Nephron (organoid): ENCODE data around the gene COLGALT1.

Experiments
- H3K27ac Mint-ChIP-seq, 3 experiments: 2 replicates each; pipeline ENCODE4 v1.8.0; 2020; ENCODE audit warnings: mixed read lengths in 3 of 3, mild to moderate bottlenecking in 2 of 3, moderate library complexity in 1 of 3
- H3K27me3 Mint-ChIP-seq: 2 replicates; pipeline ENCODE4 v1.8.0; 2021; ENCODE audit warnings: low read depth, mild to moderate bottlenecking, moderate library complexity, mixed read lengths
- H3K36me3 Mint-ChIP-seq: 2 replicates; pipeline ENCODE4 v1.8.0; 2020; ENCODE audit warnings: low read depth, mixed read lengths
- H3K4me1 Mint-ChIP-seq: 2 replicates; pipeline ENCODE4 v1.8.0; 2020; ENCODE audit warnings: mixed read lengths
- H3K4me3 Mint-ChIP-seq, 3 experiments: 2 replicates each; pipeline ENCODE4 v1.8.0; 2020; ENCODE audit warnings: mild to moderate bottlenecking in 3 of 3, mixed read lengths in 3 of 3, moderate library complexity in 2 of 3
- H3K9me3 Mint-ChIP-seq: 2 replicates; pipeline ENCODE4 v1.8.0; 2020; ENCODE audit warnings: mixed read lengths
- TF ChIP-seq, protein P1 (sequence below), 3 experiments: fragments of 200-600 bp; sonication (generic); IDR thresholded peaks; one replicate each; pipeline ENCODE4 v1.5.0; 2021; ENCODE audit warnings: antibody characterized with exemption in 3 of 3; ENCODE audit not compliant: unreplicated experiment in 3 of 3

COLGALT1 gene

DNA sequence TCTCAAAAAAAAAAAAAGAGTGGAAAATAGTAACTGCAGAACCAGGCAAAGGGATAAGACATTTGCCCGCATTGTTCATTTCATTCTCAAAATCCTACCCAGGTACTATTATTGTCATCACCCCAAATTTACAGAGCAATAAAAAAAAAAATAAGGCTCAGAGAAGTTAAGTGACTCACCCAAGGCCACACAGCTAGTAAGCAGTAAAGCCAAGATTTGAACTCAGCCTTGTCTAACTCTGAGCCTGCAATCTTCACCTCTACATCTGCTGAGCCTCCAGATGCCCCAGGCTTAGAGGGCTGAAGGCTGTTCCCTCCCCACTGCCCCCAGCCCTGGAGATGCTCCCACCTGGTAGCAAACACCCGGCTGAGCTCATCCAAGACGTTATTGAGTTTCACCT is 71.7 kb downstream of the COLGALT1 start:
- Mint-ChIP-seq H3K27ac (no peak overlapping the region), H3K4me1 (no peaks in the 10 kb centered on the region), H3K36me3 (no peaks in the 10 kb centered on the region), H3K9me3 (peaks cover 8% of the 10 kb centered on the region), H3K27me3 (peaks cover 7% of the 10 kb centered on the region), H3K4me3 (no peak overlapping the region)
- TF ChIP-seq, protein P1, sequence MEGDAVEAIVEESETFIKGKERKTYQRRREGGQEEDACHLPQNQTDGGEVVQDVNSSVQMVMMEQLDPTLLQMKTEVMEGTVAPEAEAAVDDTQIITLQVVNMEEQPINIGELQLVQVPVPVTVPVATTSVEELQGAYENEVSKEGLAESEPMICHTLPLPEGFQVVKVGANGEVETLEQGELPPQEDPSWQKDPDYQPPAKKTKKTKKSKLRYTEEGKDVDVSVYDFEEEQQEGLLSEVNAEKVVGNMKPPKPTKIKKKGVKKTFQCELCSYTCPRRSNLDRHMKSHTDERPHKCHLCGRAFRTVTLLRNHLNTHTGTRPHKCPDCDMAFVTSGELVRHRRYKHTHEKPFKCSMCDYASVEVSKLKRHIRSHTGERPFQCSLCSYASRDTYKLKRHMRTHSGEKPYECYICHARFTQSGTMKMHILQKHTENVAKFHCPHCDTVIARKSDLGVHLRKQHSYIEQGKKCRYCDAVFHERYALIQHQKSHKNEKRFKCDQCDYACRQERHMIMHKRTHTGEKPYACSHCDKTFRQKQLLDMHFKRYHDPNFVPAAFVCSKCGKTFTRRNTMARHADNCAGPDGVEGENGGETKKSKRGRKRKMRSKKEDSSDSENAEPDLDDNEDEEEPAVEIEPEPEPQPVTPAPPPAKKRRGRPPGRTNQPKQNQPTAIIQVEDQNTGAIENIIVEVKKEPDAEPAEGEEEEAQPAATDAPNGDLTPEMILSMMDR (IDR thresholded peaks at IDR 0.05; ENCODE audit: unreplicated experiment in 3 of 3) = no peak

DNA sequence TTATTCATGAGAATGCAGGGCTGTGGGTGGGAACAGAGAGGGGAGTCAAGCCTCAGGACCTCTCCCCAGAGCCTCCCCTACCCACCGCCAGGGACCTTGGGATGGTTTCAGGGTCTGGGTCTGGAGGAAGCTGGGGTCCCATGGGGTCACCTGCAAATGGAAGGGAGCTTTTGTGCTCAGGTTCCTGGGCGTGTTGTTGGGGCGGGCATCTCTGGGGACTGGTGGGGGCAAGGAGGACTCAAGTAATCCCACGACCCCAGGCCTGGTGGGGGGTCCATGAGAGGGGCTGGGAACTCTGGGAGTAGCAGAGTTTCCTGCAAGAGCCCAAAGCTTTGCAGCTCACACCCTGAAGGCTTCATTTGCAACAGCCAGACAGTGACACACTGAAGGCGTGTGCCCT is 72.5 kb downstream of the COLGALT1 start:
- Mint-ChIP-seq H3K27me3 (no peaks in the 10 kb centered on the region), H3K27ac (no peak overlapping the region), H3K36me3 (no peaks in the 10 kb centered on the region), H3K9me3 (peaks cover 3% of the 10 kb centered on the region), H3K4me3 (no peak overlapping the region), H3K4me1 (no peaks in the 10 kb centered on the region)
- TF ChIP-seq, protein P1 (IDR thresholded peaks at IDR 0.05; ENCODE audit: unreplicated experiment in 3 of 3) = no peak

DNA sequence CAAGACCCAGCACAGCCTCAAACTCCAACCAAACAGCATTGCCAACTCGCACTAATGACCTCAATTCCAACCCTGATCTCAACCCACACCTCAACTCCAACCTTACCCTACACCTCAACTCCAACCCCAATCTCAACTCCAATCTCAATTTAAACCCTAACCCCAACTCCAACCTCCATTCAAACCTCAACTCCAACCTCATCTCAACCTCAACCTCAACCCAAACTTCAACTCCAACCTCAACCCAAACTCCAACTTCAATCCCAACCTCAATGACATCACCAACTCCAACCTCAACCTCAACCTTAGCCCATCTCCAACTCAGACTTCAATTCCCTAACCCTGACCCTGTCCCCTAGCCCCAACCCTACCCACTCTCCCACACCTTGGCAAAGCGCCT is 74.3 kb downstream of the COLGALT1 start:
- TF ChIP-seq, protein P1 (IDR thresholded peaks at IDR 0.05; ENCODE audit: unreplicated experiment in 3 of 3) = no peak
- Mint-ChIP-seq H3K27me3 (no peaks in the 10 kb centered on the region), H3K27ac (no peak overlapping the region), H3K4me3 (no peak overlapping the region), H3K36me3 (no peaks in the 10 kb centered on the region), H3K9me3 (no peaks in the 10 kb centered on the region), H3K4me1 (no peaks in the 10 kb centered on the region)

DNA sequence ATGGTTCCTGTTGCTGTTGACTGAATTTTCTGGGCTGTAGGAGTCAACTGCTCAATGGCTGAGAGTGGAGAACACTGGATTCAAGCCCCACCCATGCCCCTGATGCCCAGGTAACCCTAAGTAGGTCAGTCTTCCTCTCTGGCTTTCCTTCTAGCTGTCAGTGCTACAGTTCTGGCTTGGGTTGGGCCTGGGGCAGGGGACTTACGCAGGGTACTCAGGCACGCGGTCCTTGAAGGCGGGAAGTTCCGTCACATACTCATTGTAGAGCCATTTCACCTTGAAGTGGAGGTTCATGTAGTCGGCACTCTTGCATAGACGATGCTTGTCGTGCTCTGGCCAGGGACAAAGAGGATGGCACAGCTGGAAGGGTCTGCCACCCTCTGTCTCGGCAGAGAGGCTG is 77.1 kb downstream of the COLGALT1 start:
- TF ChIP-seq, protein P1 (IDR thresholded peaks at IDR 0.05; ENCODE audit: unreplicated experiment in 3 of 3) = no peak
- Mint-ChIP-seq H3K9me3 (no peaks in the 10 kb centered on the region), H3K27ac (no peak overlapping the region), H3K36me3 (no peaks in the 10 kb centered on the region), H3K27me3 (peaks cover 14% of the 10 kb centered on the region), H3K4me1 (no peaks in the 10 kb centered on the region), H3K4me3 (no peak overlapping the region)
